HepG2 (cell line): ENCODE results near the gene MMP24OS. TPM values are rescaled to one million over a fixed set of nuclear protein-coding genes. Genes with fewer than 3 reads are reported as not detected.

Experiments used
- BRCA1 ChIP-seq: sonication (generic); formaldehyde crosslinking; IDR thresholded peaks from 2 replicates; pipeline ENCODE4 v1.4.0; 2020; ENCODE audit warnings: missing genetic modification reagents
- E2F5 ChIP-seq: sonication (generic); formaldehyde crosslinking; conservative IDR thresholded peaks from 2 replicates; pipeline ENCODE4 v1.4.0; 2020; ENCODE audit warnings: missing genetic modification reagents
- HNRNPL ChIP-seq: fragments of 200-400 bp; formaldehyde crosslinking; IDR thresholded peaks from 2 replicates; pipeline ENCODE4 v1.6.1; 2017; ENCODE audit warnings: mild to moderate bottlenecking, low read depth, low read length
- HNRNPLL ChIP-seq: fragments of 200-400 bp; formaldehyde crosslinking; IDR thresholded peaks from 2 replicates; pipeline ENCODE4 v1.6.1; 2017; ENCODE audit warnings: mild to moderate bottlenecking, low read depth, low read length; ENCODE audit not compliant: poor library complexity, severe bottlenecking
- MTA1 ChIP-seq: sonication (generic); formaldehyde crosslinking; IDR thresholded peaks from 2 replicates; pipeline ENCODE4 v1.4.0; 2020; ENCODE audit warnings: missing genetic modification reagents, mild to moderate bottlenecking, borderline replicate concordance
- NFE2L2 ChIP-seq: fragments of 150-350 bp; IDR thresholded peaks from 2 replicates; pipeline ENCODE4 v1.6.1; 2014; ENCODE audit warnings: low read length
- ZFYVE20 ChIP-seq: sonication (generic); formaldehyde crosslinking; IDR thresholded peaks from 2 replicates; pipeline ENCODE4 v1.8.0; 2023; ENCODE audit warnings: low read depth, mild to moderate bottlenecking, moderate library complexity, missing genetic modification reagents, borderline replicate concordance
- ZNF138 ChIP-seq: sonication (generic); formaldehyde crosslinking; IDR thresholded peaks from 2 replicates; pipeline ENCODE4 v1.5.0; 2020; ENCODE audit warnings: mild to moderate bottlenecking, low read depth, missing genetic modification reagents
- ZNF34 ChIP-seq: sonication (generic); formaldehyde crosslinking; IDR thresholded peaks from 2 replicates; pipeline ENCODE4 v1.4.0; 2020; ENCODE audit warnings: mild to moderate bottlenecking, missing genetic modification reagents, borderline replicate concordance
- ZNF567 ChIP-seq: sonication (generic); formaldehyde crosslinking; IDR thresholded peaks from 2 replicates; pipeline ENCODE4 v1.8.1; 2023; ENCODE audit warnings: mild to moderate bottlenecking, missing genetic modification reagents, borderline replicate concordance
- ZNF790 ChIP-seq: sonication (generic); formaldehyde crosslinking; IDR thresholded peaks from 2 replicates; pipeline ENCODE4 v1.8.0; 2022; ENCODE audit warnings: missing genetic modification reagents, mild to moderate bottlenecking, borderline replicate concordance
- polyA plus RNA-seq, 8 experiments: library from polyadenylated mRNA; depleted of rRNA in 3 of 8; stranded (reverse) in 7 of 8; unstranded in 1 of 8; fragments of >200 nt; fragmentation: Illumina TruSeq in 4 of 8; extraction: Trizol in 4 of 8; gene quantifications; 2 replicates each; pipeline versions ENCODE4 v1.2.1 to v1.2.3, GENCODE V29; 2011 to 2016; ENCODE audit warnings: low read depth in 4 of 8, missing spikeins in 1 of 8, mixed read lengths in 1 of 8; ENCODE audit not compliant: insufficient read depth in 1 of 8
- total RNA-seq, 5 experiments: library from RNA; depleted of rRNA; stranded (reverse); fragments of >200 nt; fragmentation: Illumina TruSeq; extraction: Trizol; gene quantifications; 2 replicates each; pipeline ENCODE4 v1.2.3, GENCODE V29; 2016; ENCODE audit warnings: low read depth in 1 of 5
- TF ChIP-seq, protein P1 (sequence below): sonication (generic); formaldehyde crosslinking; IDR thresholded peaks from 2 replicates; pipeline ENCODE4 v1.4.0; 2020; ENCODE audit warnings: missing genetic modification reagents, borderline replicate concordance

MMP24OS gene
- total and polyA plus RNA-seq, 2 of the 13 experiments (the other 11 are each of a cell fraction or from before 2014, with no cell fraction given): 6.0 to 8.5 TPM

DNA sequence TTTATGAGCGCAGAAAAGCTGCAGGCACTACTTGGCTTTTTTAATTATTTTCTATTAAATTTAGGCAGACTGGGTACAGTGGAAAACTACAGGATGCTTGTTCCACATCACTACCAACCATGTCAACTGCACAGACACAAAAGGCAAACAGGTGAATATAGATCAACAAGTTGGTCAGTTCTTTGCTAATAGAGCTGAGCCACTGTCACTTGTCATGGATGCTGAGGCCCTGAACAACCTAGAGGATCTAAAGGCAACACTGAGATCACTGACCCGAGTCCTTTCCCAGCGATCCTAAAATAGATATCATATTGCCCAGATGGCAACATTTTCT is 48.8 kb upstream of the MMP24OS start (continued):
- TF ChIP-seq NFE2L2 (no peak), ZNF34 (CRISPR knock-in tag) (0 out of 2 replicates have a peak, but pooled peaks have one; percentile 14), E2F5 (no peak), MTA1 (CRISPR knock-in tag) (no peak), ZNF567 (CRISPR knock-in tag) (no peak), ZNF138 (CRISPR knock-in tag) (no peak), HNRNPLL (no peak), BRCA1 (CRISPR knock-in tag) (no peak), ZNF790 (no peak), HNRNPL (no peak), ZFYVE20 (no peak)
- TF ChIP-seq, protein P1, sequence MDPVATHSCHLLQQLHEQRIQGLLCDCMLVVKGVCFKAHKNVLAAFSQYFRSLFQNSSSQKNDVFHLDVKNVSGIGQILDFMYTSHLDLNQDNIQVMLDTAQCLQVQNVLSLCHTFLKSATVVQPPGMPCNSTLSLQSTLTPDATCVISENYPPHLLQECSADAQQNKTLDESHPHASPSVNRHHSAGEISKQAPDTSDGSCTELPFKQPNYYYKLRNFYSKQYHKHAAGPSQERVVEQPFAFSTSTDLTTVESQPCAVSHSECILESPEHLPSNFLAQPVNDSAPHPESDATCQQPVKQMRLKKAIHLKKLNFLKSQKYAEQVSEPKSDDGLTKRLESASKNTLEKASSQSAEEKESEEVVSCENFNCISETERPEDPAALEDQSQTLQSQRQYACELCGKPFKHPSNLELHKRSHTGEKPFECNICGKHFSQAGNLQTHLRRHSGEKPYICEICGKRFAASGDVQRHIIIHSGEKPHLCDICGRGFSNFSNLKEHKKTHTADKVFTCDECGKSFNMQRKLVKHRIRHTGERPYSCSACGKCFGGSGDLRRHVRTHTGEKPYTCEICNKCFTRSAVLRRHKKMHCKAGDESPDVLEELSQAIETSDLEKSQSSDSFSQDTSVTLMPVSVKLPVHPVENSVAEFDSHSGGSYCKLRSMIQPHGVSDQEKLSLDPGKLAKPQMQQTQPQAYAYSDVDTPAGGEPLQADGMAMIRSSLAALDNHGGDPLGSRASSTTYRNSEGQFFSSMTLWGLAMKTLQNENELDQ (CRISPR knock-in tag): no peak
